CD14-positive monocyte (primary cell): ENCODE results near the gene SLC35C1. TPM values are rescaled to one million over a fixed set of nuclear protein-coding genes. Genes with fewer than 3 reads are reported as not detected.
"Not testable (repeated sequence)": the region's sequence is repeated elsewhere in the genome, so short reads cannot be mapped to it uniquely, and the experiment has no call there.

Experiments
- DNase-seq, 3 donors: peaks; one replicate each; pipeline ENCODE4 v3.0.0-alpha.2; 2011 to 2022
- H2AFZ ChIP-seq: 2 replicates; pipeline ENCODE4 v1.6.0; 2012; ENCODE audit warnings: mild to moderate bottlenecking, low read depth, low read length, inconsistent platforms; ENCODE audit not compliant: insufficient read depth, poor library complexity, severe bottlenecking
- H3K27ac ChIP-seq, 2 donors: 1 replicate in 1 of 2; 2 replicates in 1 of 2; pipeline ENCODE4 v1.5.1; 2012 to 2013; ENCODE audit warnings: low read length in 2 of 2, control low read depth in 1 of 2, inconsistent platforms in 1 of 2, low read depth in 1 of 2, mild to moderate bottlenecking in 1 of 2
- H3K27me3 ChIP-seq, 2 donors: one replicate each; pipeline versions ENCODE4 v1.6.0 to v1.6.1; 2011 to 2013; ENCODE audit warnings: low read length in 2 of 2; ENCODE audit not compliant: control insufficient read depth in 2 of 2, insufficient read depth in 2 of 2
- H3K36me3 ChIP-seq, 2 donors: replicated peaks in 1 of 2; 1 replicate in 1 of 2; 2 replicates in 1 of 2; pipeline versions ENCODE4 v1.5.1 to v1.6.1; 2012 to 2013; ENCODE audit warnings: low read length in 2 of 2, control low read depth in 1 of 2, inconsistent platforms in 1 of 2, mild to moderate bottlenecking in 1 of 2; ENCODE audit not compliant: insufficient read depth in 2 of 2, control insufficient read depth in 1 of 2
- H3K4me1 ChIP-seq, 2 donors: 1 replicate in 1 of 2; 2 replicates in 1 of 2; pipeline versions ENCODE4 v1.5.1 to v1.6.1; 2012 to 2013; ENCODE audit warnings: low read length in 2 of 2, control low read depth in 1 of 2, inconsistent platforms in 1 of 2, mild to moderate bottlenecking in 1 of 2, moderate library complexity in 1 of 2; ENCODE audit not compliant: insufficient read depth in 2 of 2, control insufficient read depth in 1 of 2
- H3K4me2 ChIP-seq: replicated peaks from 2 replicates; pipeline ENCODE3; 2012; ENCODE audit warnings: low read length, moderate library complexity, mild to moderate bottlenecking; ENCODE audit not compliant: poor library complexity, severe bottlenecking; ENCODE audit errors: extremely low read depth
- H3K4me3 ChIP-seq, 3 experiments: fragments of 200-600 bp in 1 of 3; sonication (generic) in 1 of 3; replicated peaks in 1 of 3; 1 replicate in 2 of 3; 2 replicates in 1 of 3; pipeline ENCODE4 v1.5.1; 2011 to 2013; ENCODE audit warnings: low read length in 3 of 3, mild to moderate bottlenecking in 3 of 3, control low read depth in 2 of 3, low read depth in 2 of 3, inconsistent platforms in 1 of 3, moderate library complexity in 1 of 3
- H3K79me2 ChIP-seq: 2 replicates; pipeline ENCODE4 v1.6.0; 2012; ENCODE audit warnings: mild to moderate bottlenecking, control low read depth, inconsistent platforms, low read length, moderate library complexity; ENCODE audit not compliant: insufficient read depth
- H3K9ac ChIP-seq: 2 replicates; pipeline ENCODE4 v1.6.0; 2017; ENCODE audit warnings: low read length, mild to moderate bottlenecking; ENCODE audit not compliant: insufficient read depth, poor library complexity, severe bottlenecking
- H3K9me3 ChIP-seq, 2 donors: replicated peaks in 1 of 2; 1 replicate in 1 of 2; 2 replicates in 1 of 2; pipeline versions ENCODE4 v1.5.1 to v1.6.1; 2012 to 2013; ENCODE audit warnings: low read length in 2 of 2, control low read depth in 1 of 2; ENCODE audit not compliant: control insufficient read depth in 1 of 2, insufficient read depth in 1 of 2
- H4K20me1 ChIP-seq: 2 replicates; pipeline ENCODE4 v1.6.0; 2012; ENCODE audit warnings: mild to moderate bottlenecking, low read length, control low read depth, moderate library complexity; ENCODE audit not compliant: insufficient read depth
- H3K27ac Mint-ChIP-seq, 7 donors: one replicate each; pipeline ENCODE4 v1.8.0; 2020; ENCODE audit warnings: mild to moderate bottlenecking in 7 of 7, mixed read lengths in 7 of 7, moderate library complexity in 6 of 7, inconsistent platforms in 2 of 7
- H3K27me3 Mint-ChIP-seq, 3 donors: one replicate each; pipeline ENCODE4 v1.8.0; 2021 to 2022; ENCODE audit warnings: low read depth in 3 of 3, mild to moderate bottlenecking in 3 of 3, mixed read lengths in 3 of 3, moderate library complexity in 3 of 3, inconsistent platforms in 1 of 3
- H3K36me3 Mint-ChIP-seq, 2 donors: one replicate each; pipeline ENCODE4 v1.8.0; 2020; ENCODE audit warnings: mixed read lengths in 2 of 2, inconsistent platforms in 1 of 2, mild to moderate bottlenecking in 1 of 2
- H3K4me1 Mint-ChIP-seq: one replicate; pipeline ENCODE4 v1.8.0; 2020; ENCODE audit warnings: mild to moderate bottlenecking, mixed read lengths
- H3K4me3 Mint-ChIP-seq, 2 donors: one replicate each; pipeline ENCODE4 v1.8.0; 2020; ENCODE audit warnings: mild to moderate bottlenecking in 2 of 2, mixed read lengths in 2 of 2, moderate library complexity in 1 of 2
- H3K9me3 Mint-ChIP-seq, 7 donors: one replicate each; pipeline ENCODE4 v1.8.0; 2020 to 2022; ENCODE audit warnings: mixed read lengths in 7 of 7, mild to moderate bottlenecking in 6 of 7, moderate library complexity in 6 of 7, inconsistent platforms in 2 of 7
- CTCF ChIP-seq: fragments of 200-600 bp; IDR thresholded peaks from one replicate; pipeline ENCODE4 v1.8.0; 2022; ENCODE audit warnings: antibody characterized with exemption, mild to moderate bottlenecking
- WGBS: methylation state at CpG from one replicate; pipeline ENCODE4 v1.1.5; 2013; ENCODE audit warnings: missing lambda C conversion rate; ENCODE audit not compliant: insufficient coverage; 5-methylcytosine and 5-hydroxymethylcytosine counted together
- intact Hi-C, 2 donors: fragments of 100-400 bp; cut with micrococcal nuclease; formaldehyde crosslinking; loops; one replicate each; pipeline versions ENCODE4 v1.15.0 to v1.15.1; 2023
- polyA plus RNA-seq, 3 donors: library from polyadenylated mRNA; depleted of rRNA in 1 of 3; unstranded in 2 of 3; stranded (reverse) in 1 of 3; fragments of 300-500 nt in 2 of 3; fragments of >200 nt in 1 of 3; fragmentation: Illumina TruSeq in 2 of 3; gene quantifications; 1 replicate in 2 of 3; 2 replicates in 1 of 3; pipeline ENCODE4 v1.2.3, GENCODE V29; 2012 to 2021

SLC35C1 gene
- polyA plus RNA-seq, 3 donors = 5.0 to 14.0 (median 12.8) TPM

GRCh38 chr11:45807792-45808238 lies 2.9 kb downstream of the SLC35C1 start:
- H3K79me2 ChIP-seq = peaks cover 29% of the 10 kb centered on the region
- H3K36me3 ChIP-seq = peaks cover 33 to 42% of the 10 kb centered on the region in 2 donors
- H3K9me3 ChIP-seq = no peaks in the 10 kb centered on the region
- Mint-ChIP-seq H3K9me3 (peaks cover 0 to 4% (median 0%) of the 10 kb centered on the region in 7 donors), H3K27ac (no peak overlapping the region), H3K27me3 (peaks cover 0 to 5% (median 2%) of the 10 kb centered on the region in 3 donors), H3K4me3 (no peak overlapping the region), H3K36me3 (peaks cover 34 to 54% of the 10 kb centered on the region in 2 donors), H3K4me1 (peaks cover 44% of the 10 kb centered on the region)
- TF ChIP-seq CTCF = no peak
- WGBS = no CpG with 5 or more reads among the region's 4 CpGs
- H3K4me2 ChIP-seq = peak overlapping the region; percentile 100
- H3K4me1 ChIP-seq = peaks cover 44 to 47% of the 10 kb centered on the region in 2 donors
- peaks cover 41% of the 10 kb centered on the region for H4K20me1 ChIP-seq
- no peak for DNase-seq
- peak overlapping the region in 1 of 2 donors; percentile 32 for H3K27ac ChIP-seq
- H3K9ac ChIP-seq = no peak overlapping the region
- intact Hi-C loops = loop anchor here (5.0 kb wide), 2 partner anchors 34 to 39 kb away; partner anchors contain the start of gene CRY2 (in 1 of the 2)
- H3K4me3 ChIP-seq = no peak overlapping the region
- H3K27me3 ChIP-seq = no peaks in the 10 kb centered on the region
- no peak overlapping the region for H2AFZ ChIP-seq

- Histone ChIP-seq H3K4me1 (peaks cover 44 to 47% of the 10 kb centered on the region in 2 donors), H4K20me1 (peaks cover 41% of the 10 kb centered on the region), H3K27ac (peak overlapping the region in 1 of 2 donors; percentile 23), H3K79me2 (peaks cover 29% of the 10 kb centered on the region), H3K36me3 (peaks cover 33 to 42% of the 10 kb centered on the region in 2 donors)
- 98% methylated on average over 6 of the region's 6 CpGs for WGBS
- DNase-seq, H3K9ac ChIP-seq, H3K27me3 Mint-ChIP-seq, H3K4me3 ChIP-seq, H2AFZ ChIP-seq, H3K4me3 Mint-ChIP-seq, H3K27me3 ChIP-seq, H3K9me3 Mint-ChIP-seq, H3K4me2 ChIP-seq, H3K9me3 ChIP-seq: not testable (repeated sequence)
- Mint-ChIP-seq H3K4me1 (peaks cover 44% of the 10 kb centered on the region), H3K36me3 (peaks cover 34 to 54% of the 10 kb centered on the region in 2 donors), H3K27ac (peak overlapping the region in 3 of 7 donors; percentile 32 to 40 (median 37))
- intact Hi-C loops = loop anchor here (5.0 kb wide), 2 partner anchors 34 to 39 kb away; partner anchors contain the start of gene CRY2 (in 1 of the 2)
Measured at GRCh38 chr11:45808427-45808826, 3.5 kb downstream of the SLC35C1 start.
